ENCODE results near the gene NTHL1. TPM values are rescaled to one million over a fixed set of nuclear protein-coding genes. Genes with fewer than 3 reads are reported as not detected.

The NTHL1 gene
- polyA plus RNA-seq, 3 donors = 9.2 to 22.4 (median 9.6) TPM

DNA sequence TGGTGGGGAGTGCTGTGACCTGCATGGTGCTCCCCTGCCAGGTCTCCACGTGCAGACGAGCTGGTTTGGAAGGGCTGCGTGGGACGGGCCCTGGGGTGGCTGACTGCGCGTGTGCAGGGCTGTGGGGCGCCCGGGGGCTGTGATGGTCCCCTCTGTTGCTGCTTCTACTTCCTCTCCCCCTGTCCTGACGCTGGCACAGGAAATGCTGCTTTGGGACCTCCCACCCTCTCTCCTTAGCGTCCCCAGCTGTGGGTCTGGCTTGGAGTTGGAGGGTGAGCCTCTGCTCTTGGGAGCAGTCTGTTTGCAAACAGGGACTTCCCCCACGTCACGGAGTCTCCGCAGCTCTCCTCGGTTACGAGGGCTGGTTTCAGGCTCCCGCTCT, 35.3 kb upstream of the NTHL1 start:
- Mint-ChIP-seq H3K4me3 (no peak overlapping the region), H3K27ac (no peak overlapping the region), H3K9me3 (no peaks in the 10 kb centered on the region), H3K27me3 (ENCODE audit: low read depth in 3 of 3) (peaks cover 0 to 2% (median 0%) of the 10 kb centered on the region in 3 donors), H3K36me3 (peaks cover 42 to 78% of the 10 kb centered on the region in 2 donors), H3K4me1 (no peaks in the 10 kb centered on the region)
- TF ChIP-seq, protein P1, sequence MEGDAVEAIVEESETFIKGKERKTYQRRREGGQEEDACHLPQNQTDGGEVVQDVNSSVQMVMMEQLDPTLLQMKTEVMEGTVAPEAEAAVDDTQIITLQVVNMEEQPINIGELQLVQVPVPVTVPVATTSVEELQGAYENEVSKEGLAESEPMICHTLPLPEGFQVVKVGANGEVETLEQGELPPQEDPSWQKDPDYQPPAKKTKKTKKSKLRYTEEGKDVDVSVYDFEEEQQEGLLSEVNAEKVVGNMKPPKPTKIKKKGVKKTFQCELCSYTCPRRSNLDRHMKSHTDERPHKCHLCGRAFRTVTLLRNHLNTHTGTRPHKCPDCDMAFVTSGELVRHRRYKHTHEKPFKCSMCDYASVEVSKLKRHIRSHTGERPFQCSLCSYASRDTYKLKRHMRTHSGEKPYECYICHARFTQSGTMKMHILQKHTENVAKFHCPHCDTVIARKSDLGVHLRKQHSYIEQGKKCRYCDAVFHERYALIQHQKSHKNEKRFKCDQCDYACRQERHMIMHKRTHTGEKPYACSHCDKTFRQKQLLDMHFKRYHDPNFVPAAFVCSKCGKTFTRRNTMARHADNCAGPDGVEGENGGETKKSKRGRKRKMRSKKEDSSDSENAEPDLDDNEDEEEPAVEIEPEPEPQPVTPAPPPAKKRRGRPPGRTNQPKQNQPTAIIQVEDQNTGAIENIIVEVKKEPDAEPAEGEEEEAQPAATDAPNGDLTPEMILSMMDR (IDR thresholded peaks at IDR 0.05) = no peak
- no peaks in the 10 kb centered on the region for H3K4me1 ChIP-seq (ENCODE audit: control insufficient read depth in 1 of 2, insufficient read depth in 2 of 2, low read length in 2 of 2)
- no peak overlapping the region for H2AFZ ChIP-seq (ENCODE audit: insufficient read depth, low read depth, low read length, poor library complexity, severe bottlenecking)
- H3K27ac ChIP-seq (ENCODE audit: low read depth in 1 of 2, low read length in 2 of 2) = no peak overlapping the region
- 56% methylated on average over 8 of the region's 16 CpGs for WGBS (ENCODE audit: insufficient coverage)
- DNase-seq = no peak
- H3K4me3 ChIP-seq (replicated peaks in 1 of 3; ENCODE audit: low read depth in 2 of 3, low read length in 3 of 3) = no peak overlapping the region
- no peaks in the 10 kb centered on the region for H3K9me3 ChIP-seq (replicated peaks in 1 of 2; ENCODE audit: control insufficient read depth in 1 of 2, insufficient read depth in 1 of 2, low read length in 2 of 2)
- no peaks in the 10 kb centered on the region for H3K27me3 ChIP-seq (ENCODE audit: control insufficient read depth in 2 of 2, insufficient read depth in 2 of 2, low read length in 2 of 2)
- no peak overlapping the region for H3K4me2 ChIP-seq (replicated peaks; ENCODE audit: extremely low read depth, low read length, poor library complexity, severe bottlenecking)
- intact Hi-C loops (cut with micrococcal nuclease) = no loop called here
- no peaks in the 10 kb centered on the region for H3K79me2 ChIP-seq (ENCODE audit: insufficient read depth, low read length)
- peaks cover 80 to 98% of the 10 kb centered on the region in 2 donors for H3K36me3 ChIP-seq (replicated peaks in 1 of 2; ENCODE audit: control insufficient read depth in 1 of 2, insufficient read depth in 2 of 2, low read length in 2 of 2)
- no peaks in the 10 kb centered on the region for H4K20me1 ChIP-seq (ENCODE audit: insufficient read depth, low read length)
- H3K9ac ChIP-seq (ENCODE audit: insufficient read depth, low read length, poor library complexity, severe bottlenecking) = no peak overlapping the region

DNA sequence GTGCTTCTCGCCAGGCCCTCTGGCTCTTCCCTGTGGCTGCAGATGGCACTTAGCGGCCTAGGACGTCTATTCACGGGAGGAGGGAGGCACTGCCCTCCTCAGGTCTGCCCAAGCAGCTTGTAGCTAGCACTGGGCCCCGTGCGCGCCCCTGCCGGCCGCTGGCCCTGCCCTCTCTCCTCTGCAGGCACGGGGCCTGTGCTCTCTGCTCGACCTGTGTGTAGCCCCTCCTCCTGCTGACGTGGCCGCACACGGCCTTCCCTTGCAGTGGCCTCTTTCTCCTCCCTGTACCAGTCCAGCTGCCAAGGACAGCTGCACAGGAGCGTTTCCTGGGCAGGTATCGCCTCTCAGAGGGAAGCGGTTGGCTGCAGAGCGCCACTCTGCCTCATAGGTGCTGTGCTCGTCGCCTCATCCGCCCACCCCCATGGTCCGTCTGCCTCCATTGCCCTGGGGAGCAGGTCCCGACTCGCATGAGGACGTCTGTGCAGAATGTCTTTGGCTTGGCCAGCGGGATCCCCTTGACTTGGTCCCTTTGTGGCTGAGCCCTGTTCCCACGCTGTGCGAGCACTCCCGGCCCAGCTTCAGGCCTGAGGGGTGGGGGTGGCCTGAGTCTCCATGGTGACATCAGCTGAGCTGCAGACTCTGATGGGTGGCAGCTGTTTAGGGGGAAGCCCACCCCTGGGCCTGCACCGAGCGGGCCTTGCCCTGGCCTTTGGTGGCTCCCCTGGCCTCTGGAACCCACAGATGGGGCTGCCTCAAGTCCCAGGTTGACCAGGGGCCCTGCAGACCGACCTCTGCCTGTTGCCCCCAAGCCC, 34.7 kb upstream of the NTHL1 start:
- Histone ChIP-seq H3K9me3 (replicated peaks in 1 of 2; ENCODE audit: control insufficient read depth in 1 of 2, insufficient read depth in 1 of 2, low read length in 2 of 2) (no peaks in the 10 kb centered on the region), H3K36me3 (replicated peaks in 1 of 2; ENCODE audit: control insufficient read depth in 1 of 2, insufficient read depth in 2 of 2, low read length in 2 of 2) (peaks cover 78 to 98% of the 10 kb centered on the region in 2 donors), H3K27me3 (ENCODE audit: control insufficient read depth in 2 of 2, insufficient read depth in 2 of 2, low read length in 2 of 2) (no peaks in the 10 kb centered on the region), H4K20me1 (ENCODE audit: insufficient read depth, low read length) (no peaks in the 10 kb centered on the region), H2AFZ (ENCODE audit: insufficient read depth, low read depth, low read length, poor library complexity, severe bottlenecking) (no peak overlapping the region), H3K9ac (ENCODE audit: insufficient read depth, low read length, poor library complexity, severe bottlenecking) (no peak overlapping the region), H3K27ac (ENCODE audit: low read depth in 1 of 2, low read length in 2 of 2) (no peak overlapping the region), H3K79me2 (ENCODE audit: insufficient read depth, low read length) (no peaks in the 10 kb centered on the region), H3K4me3 (replicated peaks in 1 of 3; ENCODE audit: low read depth in 2 of 3, low read length in 3 of 3) (no peak overlapping the region), H3K4me1 (ENCODE audit: control insufficient read depth in 1 of 2, insufficient read depth in 2 of 2, low read length in 2 of 2) (no peaks in the 10 kb centered on the region), H3K4me2 (replicated peaks; ENCODE audit: extremely low read depth, low read length, poor library complexity, severe bottlenecking) (no peak overlapping the region)
- TF ChIP-seq, protein P1 (IDR thresholded peaks at IDR 0.05) = no peak
- Mint-ChIP-seq H3K9me3 (no peaks in the 10 kb centered on the region), H3K4me3 (no peak overlapping the region), H3K27ac (no peak overlapping the region), H3K36me3 (peaks cover 40 to 75% of the 10 kb centered on the region in 2 donors), H3K4me1 (no peaks in the 10 kb centered on the region), H3K27me3 (ENCODE audit: low read depth in 3 of 3) (peaks cover 0 to 2% (median under 1%) of the 10 kb centered on the region in 3 donors)
- 93% methylated on average over 30 of the region's 32 CpGs for WGBS (ENCODE audit: insufficient coverage)
- no peak for DNase-seq
- intact Hi-C loops (cut with micrococcal nuclease) = no loop called here
